Limb (tissue), 2 donors: ENCODE data around the gene PET100.

Experiments used
- DNase-seq, 2 donors: peaks; one replicate each; pipeline ENCODE4 v3.0.0-alpha.2; 2016; ENCODE audit errors: extremely low spot score in 2 of 2

Gene PET100

DNA sequence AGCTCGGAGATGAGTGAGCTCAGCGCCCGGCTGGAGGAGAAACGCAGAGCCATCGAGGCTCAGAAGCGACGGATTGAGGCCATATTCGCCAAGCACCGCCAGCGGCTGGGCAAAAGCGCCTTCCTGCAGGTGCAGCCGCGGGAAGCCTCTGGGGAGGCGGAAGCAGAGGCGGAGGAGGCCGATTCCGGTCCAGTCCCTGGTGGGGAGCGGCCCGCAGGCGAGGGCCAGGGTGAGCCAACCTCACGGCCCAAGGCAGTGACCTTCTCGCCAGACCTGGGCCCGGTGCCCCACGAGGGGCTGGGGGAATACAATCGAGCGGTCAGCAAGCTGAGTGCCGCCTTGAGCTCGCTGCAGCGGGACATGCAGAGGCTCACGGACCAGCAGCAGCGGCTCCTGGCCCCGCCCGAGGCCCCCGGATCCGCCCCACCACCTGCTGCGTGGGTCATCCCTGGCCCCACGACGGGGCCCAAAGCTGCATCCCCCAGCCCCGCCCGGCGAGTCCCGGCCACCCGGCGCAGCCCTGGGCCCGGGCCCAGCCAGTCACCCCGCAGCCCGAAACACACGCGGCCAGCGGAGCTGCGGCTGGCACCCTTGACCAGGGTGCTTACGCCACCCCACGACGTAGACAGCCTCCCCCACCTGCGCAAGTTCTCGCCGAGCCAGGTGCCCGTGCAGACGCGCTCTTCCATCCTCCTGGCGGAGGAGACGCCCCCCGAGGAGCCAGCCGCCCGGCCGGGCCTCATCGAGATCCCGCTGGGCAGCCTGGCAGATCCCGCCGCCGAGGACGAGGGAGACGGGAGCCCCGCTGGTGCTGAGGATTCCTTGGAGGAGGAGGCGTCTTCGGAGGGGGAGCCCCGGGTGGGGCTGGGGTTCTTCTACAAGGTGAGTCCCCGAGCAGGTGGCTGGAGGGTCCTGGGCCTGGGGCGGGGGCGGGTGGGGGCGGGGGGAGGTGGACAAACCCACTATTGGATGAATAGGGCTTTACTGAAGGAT lies 17.0 kb upstream of the PET100 start:
- no peak for DNase-seq

DNA sequence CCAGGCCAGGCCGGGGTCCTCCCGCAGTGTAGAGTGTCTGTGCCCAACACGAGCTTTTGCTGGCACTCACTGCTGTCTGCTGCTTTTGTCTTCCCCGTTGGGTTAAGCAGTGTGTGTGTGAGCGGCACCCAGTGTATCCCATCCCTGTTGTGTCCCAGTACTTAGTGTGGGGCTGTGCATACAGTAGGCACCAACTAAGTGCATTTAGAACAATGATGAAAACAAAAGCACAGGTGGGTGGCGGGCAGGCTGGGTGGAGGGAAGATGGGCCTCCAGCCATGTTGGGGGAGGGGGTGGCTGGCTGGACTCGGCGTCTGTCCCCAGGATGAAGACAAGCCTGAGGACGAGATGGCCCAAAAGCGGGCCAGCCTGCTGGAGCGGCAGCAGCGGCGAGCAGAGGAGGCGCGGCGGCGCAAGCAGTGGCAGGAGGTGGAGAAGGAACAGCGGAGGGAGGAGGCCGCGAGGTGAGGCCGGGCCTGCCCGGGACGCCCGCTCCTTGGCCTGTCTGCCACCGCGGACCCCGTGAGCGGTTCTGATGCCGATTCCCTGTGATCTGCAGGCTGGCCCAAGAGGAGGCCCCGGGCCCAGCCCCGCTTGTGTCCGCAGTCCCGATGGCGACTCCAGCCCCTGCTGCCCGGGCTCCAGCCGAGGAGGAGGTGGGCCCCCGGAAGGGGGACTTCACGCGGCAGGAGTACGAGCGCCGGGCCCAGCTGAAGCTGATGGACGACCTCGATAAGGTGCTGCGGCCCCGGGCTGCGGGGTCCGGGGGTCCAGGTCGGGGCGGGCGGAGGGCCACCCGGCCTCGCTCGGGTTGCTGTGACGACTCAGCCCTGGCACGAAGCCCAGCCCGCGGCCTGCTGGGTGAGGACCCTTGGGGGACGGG lies 14.5 kb upstream of the PET100 start:
- DNase-seq: no peak

DNA sequence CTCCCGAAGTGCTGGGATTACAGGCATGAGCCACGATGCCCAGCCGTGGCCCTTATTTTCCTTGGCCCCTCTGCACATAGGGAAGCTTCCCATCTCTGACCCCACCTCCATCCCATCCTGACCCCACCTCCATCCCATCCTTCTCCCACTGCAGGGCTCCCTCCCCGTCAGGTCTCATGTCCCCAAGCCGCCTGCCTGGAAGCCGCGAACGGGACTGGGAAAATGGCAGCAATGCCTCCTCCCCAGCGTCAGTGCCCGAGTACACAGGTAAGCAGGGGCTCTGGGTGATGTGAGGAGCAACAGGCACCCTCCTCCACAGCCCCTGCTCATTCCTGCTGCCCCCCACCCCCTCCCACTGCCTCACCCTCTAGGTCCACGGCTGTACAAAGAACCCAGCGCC lies 12.4 kb upstream of the PET100 start:
- no peak for DNase-seq

DNA sequence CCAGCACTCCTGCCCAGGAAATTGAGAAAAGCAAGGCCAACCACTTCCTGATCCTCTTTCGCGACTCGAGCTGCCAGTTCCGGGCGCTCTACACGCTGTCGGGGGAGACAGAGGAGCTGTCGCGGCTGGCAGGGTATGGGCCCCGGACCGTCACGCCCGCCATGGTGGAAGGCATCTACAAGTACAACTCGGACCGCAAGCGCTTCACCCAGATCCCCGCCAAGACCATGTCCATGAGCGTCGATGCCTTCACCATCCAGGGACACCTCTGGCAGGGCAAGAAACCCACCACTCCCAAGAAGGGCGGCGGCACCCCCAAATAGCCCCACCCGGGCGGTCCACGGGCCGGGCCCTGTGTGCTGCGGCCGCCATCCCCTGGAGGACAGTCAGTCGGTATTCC lies 11.9 kb upstream of the PET100 start:
- no peak for DNase-seq

DNA sequence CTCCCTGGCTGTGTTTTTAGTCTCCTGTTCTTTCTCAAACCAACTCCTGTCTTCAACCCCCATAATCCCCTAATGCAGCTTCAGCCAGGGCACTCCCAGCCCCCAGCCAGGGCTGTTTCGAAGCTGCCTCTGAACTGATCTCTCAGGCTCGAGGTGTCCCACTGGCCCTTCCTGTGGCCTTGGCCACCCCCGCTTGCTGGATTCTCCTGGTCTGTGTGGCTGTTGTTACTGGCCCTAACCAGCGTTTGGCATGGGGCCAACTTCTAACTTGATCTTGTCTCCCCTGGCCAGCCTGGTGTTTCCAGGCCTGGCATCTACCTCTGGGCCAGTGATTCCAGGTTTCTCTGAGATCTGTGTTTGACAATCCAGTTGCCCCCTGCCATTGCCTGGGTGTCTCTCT lies 11.2 kb upstream of the PET100 start:
- no peak for DNase-seq

DNA sequence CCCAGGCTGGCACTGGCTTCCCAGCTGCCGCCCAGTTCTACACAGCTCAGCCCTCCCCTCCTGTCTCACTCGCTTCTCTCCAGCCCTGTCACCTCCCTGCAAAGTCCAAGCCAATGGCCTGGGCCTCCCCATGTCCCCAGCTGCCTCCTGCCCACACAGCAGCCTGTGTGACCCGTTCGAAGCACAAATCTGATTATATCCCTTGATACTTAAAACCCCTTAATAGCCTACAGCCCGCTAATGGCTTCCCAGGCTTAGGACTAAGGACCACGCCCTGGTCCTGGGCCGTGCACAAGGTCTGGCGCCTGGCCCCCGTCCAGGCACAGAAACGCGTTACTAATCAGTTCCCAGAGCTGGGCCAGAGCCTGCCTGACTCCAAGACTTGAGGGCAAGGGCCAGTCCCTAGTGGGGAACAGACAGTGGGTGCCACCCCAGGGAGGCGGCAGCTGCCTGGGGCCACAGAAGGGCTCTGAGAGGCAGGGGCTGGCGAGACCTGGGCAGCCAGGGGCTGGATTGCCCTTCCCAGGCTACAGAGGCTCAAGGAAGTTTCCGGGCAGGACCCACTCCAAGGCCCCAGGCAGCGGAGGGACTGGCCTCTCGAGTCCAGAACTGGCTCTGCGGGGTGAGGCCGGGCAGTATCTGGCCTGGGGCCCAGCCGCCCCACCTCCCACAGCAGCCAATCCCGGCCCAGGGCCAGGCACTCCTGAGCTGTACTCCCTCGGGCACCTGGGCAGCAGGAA lies 10.7 kb upstream of the PET100 start:
- DNase-seq: no peak

DNA sequence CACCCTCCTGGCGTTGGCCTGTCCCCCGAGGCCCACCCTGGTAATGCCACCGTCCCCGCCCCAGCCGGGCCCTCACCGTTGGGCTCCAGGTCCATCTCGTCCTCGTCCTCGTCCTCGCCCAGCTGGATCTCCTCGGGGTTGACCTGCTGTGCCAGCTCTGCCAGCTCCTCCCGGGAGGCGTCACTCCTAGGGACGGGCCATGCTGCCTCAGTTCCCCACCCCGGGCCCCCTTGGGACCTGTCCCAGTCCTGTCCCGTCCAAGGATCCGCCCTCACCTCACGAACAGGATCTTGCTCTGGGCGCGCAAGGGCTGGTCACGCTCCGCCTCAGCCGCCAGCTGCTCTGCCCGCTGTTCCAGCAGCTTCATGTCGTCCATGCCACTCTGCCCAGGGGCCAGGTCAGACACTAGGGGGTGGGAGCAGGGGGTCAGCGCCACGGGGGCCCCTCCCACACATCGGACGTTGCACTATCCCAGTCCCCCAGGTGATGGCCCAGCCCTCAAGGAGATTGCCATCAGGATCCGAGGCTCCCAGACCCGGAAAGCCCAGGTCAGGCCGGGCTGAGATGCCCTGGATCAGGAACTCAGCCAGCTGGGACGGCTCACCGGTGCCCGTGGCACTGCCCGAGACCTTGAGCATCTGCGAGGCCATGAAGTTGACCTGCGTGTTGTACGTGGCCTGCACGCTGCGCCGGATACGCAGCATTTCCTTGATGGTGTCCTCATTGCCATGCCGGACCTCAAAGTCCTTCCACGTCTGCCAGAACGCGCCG lies 9.7 kb upstream of the PET100 start:
- no peak for DNase-seq

DNA sequence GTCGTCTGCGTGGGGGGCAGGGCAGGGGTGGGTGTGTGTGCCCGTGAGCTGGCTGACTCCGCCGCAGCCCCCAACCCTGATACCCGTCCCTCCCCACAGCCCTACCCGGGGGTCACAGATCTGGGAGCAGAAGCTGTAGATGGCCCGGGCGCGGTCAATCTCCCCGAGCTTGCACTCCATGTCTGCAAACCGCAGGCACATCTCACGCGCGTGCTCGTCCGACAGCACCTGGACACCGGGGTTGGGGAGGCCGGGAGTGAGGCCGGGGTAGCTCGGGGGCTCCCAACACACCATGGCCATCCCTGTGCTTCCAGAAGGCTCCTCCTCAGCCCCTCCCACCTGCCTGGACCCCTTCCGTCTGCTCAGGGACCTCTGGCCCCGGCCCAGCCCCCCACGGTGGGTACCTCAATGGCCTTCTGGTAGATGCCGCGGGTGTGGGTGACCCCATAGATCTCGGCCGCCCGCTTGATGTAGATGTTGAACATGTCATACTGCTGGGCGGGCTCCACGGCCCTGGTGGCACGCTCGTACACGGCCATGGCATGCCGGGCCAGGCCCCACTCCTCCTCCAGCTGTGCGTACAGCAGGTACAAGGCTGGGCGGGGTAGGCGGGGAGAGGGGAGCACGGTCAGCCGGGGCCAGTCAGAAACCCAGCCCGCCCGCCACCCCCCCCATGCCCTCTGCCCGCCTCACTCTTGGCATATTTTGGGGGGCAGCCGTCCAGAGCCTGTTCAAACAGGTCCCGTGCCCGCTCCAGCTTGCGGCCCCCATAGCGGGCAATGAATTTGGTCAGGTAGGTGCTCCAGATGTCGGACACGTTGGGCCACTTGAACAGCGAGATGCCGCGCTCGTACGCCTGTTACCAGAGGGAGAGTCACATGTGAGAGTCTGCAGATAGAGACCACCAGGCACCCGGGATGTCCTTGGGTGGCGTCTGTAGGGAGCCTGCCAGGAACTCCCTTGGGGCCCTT lies 8.9 kb upstream of the PET100 start:
- DNase-seq: no peak

DNA sequence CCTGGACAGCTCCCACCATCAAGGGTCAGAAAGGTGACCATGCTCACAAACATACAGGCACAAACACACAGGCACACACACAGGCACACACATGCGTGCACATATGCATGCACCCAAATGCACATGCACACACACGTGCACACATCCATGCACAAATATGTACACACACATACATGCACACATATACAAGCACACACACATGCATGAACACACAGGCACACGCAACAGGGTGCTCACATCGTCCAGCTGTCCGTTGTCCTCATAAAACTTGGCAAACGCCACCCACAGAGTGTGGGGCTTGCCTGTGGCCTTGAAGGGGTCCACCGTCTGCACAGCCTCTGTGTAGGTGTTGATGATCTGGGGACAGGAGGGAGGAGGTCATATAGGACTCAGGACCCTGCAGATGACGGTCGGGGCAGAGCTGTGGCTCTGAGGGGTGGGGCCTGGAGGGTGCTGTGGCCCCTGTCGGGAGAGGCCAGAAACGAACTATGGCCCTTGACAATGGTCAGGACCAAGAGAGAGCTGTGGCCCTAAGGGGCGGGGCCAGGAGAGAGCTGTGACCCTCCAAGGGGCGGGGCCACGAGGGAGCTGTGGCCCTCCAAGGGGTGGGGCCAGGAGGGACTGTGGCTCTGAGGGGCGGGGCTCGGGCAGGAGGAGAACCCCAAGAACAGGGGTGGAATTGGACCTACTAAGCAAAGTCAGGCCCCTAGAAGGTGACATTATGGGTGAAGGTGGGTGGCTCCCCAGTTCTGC lies 6.5 kb upstream of the PET100 start:
- DNase-seq: no peak

DNA sequence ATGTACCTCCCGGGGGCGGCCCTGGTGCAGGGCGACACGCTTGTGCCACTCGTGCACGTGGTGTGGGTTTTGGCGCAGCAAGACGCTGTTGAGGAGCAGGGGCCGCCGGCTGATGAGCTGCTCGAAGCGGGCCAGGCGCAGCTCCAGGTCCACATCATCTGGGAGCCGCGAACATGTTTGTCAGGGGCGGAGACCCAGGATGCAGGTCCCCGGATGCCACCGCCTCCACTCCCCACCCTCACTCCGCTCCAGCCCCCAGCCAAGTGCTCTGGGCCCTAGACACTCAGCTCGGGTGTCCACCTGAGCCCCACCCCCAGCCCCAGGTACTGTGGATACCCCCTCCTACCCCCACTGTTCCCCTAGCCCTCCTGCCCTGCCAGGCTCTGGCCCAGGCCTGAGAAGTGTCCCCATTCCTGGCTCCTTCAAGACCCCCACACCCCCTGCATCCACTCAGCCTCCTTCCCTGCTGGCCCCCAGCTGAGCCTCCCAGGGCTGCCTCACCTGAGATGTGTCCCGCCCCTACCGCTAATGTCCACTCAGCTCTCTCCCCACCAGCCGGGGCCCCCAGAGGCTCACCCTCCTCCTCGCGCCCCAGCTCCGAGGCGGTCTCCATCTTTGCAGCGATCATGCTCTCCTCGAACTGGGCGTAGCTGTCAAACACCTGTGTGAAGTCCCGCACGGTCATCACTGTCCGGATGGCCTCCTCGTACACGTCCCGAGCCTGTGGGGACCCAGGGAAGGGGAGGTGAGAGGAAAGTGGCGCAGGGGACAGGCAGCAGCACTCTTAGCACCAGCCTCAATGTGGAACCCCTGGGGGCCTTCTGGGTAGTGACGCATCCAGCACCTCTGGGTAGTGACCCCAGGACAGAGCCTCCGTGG lies 5.6 kb upstream of the PET100 start:
- DNase-seq: no peak

DNA sequence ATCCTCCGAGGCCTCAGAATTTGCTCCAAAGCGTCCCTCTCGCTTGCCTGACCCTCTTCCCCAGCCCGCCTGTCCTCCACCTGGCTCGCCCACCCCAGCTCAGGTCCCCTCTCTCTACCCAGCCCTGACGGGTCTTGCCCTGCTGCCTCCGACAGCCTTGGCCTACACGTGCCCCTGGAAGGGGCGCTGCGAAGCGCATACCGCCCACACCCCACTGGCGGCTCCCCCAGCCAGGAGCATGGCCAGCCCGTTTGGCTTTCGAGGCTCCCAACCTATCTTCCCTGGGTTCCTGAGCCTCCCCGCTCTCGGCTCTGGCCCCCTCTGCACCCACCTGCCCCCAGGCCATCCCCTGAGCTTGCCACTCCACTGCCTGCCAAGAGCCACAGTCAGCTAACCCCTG lies 4.8 kb upstream of the PET100 start:
- no peak for DNase-seq

DNA sequence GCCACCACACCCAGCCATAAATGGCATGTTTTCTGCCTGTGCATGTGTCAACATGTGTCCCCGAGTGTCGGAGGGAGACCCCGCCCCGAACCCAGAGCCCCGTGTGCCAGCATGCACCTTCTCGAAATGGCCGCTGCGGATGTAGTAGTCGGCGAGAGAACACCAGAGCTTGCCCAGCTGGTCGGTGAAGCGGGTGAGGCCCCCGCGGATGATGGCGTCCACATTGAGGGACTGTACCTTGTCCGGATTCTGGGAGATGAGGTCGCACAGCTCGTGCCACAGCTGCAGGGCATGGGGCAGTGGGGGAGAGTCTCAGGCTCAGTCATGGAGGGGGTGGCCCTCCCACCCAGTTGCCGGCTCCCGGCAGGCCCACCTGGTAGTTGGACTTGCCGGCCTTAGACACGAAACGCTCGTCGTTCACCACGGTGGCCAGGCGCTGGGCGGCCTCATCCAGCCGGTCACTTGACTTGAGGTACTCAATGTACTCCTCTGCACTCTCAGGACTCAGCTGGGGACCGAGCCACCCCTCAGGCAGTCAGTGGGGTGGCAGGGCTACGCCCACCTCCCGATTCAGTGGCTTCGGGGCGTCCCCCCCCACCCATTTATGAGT lies 3.7 kb upstream of the PET100 start:
- no peak for DNase-seq

DNA sequence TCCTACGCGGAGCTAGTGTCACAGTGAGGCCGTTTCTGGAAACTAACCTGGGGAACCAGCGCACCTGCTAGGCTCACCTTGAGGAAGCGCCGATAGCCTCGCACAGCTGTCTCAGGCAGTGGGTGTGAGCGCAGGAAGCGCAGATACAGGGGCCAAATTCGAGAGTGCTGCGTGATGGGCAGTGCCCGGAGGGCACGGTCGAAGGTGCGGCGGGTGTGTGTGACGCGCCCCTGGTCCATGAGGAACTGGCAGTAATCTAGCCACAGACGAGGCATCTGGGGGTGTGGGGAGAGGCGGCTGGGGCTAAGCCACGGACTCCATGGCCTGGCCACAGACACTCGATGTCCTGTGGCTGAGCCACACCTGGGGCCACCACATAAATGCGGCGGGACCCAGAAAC lies 2.4 kb upstream of the PET100 start:
- no peak for DNase-seq

DNA sequence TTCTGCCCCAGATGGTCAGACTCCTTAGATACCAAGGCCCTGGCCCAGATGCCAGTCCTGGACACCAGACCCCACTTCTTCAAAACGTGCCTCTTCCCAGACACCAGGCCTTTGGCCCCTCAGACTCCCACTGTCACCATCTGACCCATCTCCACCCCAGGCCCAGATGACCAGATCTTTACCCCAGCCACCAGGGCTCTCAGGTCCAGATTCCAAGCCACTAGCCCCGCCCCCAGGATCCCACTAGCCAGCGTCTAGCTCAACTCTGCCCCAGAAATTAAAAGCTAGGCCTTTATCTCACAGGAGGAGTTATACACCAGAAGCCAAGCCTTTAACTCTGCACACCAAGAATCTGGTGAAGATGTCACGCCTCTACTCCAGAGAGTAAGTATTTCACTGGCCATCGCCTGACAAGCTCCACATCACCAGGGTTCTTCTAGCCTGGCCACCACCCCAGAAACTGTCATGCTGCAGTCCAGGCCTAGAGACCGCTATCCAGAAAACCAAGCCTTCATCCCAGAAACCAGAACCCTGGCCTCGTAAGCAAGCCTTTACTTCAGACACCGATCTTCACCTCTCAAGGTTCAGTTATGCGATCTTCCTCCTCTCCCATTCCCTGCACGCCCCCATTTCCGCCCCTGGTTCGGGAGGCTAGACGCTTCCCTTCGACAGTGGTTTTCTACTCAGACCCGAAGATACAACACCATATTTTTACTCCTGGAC lies 843 bp upstream of the PET100 start:
- DNase-seq: no peak

DNA sequence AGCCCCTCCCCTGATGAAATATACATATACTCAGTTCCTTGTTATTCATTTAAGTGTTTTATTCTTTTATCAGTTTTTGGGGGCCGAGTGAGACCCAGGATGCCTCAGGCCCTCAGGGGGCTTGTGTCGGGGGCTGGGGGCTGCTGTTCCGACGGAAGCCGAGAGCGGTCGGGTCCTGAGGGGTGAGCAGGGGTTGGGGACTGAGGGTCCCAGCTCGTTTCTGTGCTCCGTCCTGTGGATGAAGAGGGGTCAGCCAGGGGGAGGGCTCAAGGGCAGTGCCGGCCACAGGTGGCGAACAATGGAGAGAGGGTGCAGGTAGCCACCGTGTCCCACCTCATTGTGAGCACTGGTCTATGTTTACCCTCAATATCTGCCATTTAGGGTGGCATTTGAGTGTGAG lies 2.0 kb downstream of the PET100 start:
- DNase-seq: no peak

DNA sequence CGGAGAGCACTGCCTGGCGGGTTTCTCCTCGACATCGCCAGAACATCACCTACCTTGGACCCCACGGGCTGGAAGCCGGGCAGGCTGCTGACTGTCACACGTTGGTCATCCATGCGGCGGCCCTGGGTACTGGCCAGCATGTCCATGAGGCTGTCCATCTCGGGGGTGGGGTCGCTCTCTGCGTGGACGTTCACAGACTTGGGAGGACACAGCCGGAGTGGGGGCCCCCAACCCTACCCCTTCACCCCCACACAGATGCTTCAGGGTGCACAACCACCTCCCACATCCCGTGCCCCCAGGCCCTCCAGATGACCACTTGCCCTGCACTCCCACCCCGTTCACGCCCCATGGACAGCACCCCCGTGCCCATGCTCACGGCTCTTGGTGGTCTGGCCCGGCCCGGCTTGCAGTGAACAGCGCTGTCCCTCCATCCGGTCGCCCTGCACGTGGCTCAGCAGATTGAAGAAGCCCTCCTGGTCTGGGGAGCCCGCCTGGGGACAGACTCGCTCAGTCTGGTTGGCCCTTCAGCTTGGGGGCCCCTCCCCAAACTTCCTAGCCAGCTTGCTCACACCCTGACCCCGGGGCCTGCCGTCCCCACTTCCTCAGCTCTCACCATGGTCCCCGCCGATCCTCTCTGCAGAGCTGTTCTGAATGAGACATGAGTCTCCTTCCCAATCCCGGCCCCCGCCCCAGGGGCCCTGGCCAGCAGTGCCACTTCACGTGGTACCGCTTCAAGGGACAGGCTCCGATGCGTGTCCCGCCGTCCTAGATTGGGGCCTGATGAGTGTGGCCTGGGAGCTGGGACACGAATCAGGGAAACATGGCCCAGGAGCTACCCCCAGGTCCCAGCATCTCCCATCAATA lies 3.0 kb downstream of the PET100 start:
- no peak for DNase-seq
